OCI-LY7 (cell line): ENCODE data around the gene P2RY8. TPM values are rescaled to one million over a fixed set of nuclear protein-coding genes. Genes with fewer than 3 reads are reported as not detected.

ENCODE experiments used
- BruUV-seq: library from RNA; stranded (reverse); fragments of 400-500 nt; replicated peaks from 2 replicates; lab custom pipeline; 2021; lab: Mats Ljungman, UMichigan
- CTCF ChIA-PET: fragments of 300-600 bp; sonication (Branson Sonifier 250); formaldehyde crosslinking; loops from one replicate; lab custom pipeline; 2022; ENCODE audit warnings: antibody characterized with exemption; ENCODE audit not compliant: unreplicated experiment; lab: Charles Lee
- POLR2A ChIA-PET: fragments of 300-600 bp; sonication (Branson Sonifier 250); formaldehyde crosslinking; loops from one replicate; lab custom pipeline; 2022; ENCODE audit warnings: antibody characterized with exemption; lab: Charles Lee
- DNase-seq: peaks from one replicate; pipeline ENCODE4 v3.0.0-alpha.2; 2015; ENCODE audit warnings: low spot score
- H2AFZ ChIP-seq: fragments of 200-600 bp; sonication (generic), shearing (Covaris generic); 2 replicates; pipeline ENCODE4 v1.6.1; 2014; ENCODE audit warnings: mild to moderate bottlenecking, antibody characterized with exemption, low read length, moderate library complexity
- H3K27ac ChIP-seq: fragments of 200-600 bp; sonication (generic); 2 replicates; pipeline ENCODE4 v1.5.1; 2014; ENCODE audit warnings: mixed run types, low read depth, mild to moderate bottlenecking, moderate library complexity, low read length, inconsistent platforms; ENCODE audit not compliant: poor library complexity, severe bottlenecking
- H3K36me3 ChIP-seq: fragments of 200-600 bp; sonication (generic); 2 replicates; pipeline ENCODE4 v1.6.1; 2014; ENCODE audit warnings: mild to moderate bottlenecking, antibody characterized with exemption, low read length, moderate library complexity, mixed read lengths; ENCODE audit not compliant: insufficient read depth
- H3K4me1 ChIP-seq: fragments of 200-600 bp; sonication (generic); 2 replicates; pipeline ENCODE4 v1.5.1; 2014; ENCODE audit warnings: mild to moderate bottlenecking, low read length; ENCODE audit not compliant: insufficient read depth, poor library complexity, severe bottlenecking
- H3K4me2 ChIP-seq: fragments of 200-600 bp; sonication (generic); 2 replicates; pipeline ENCODE4 v1.6.1; 2014; ENCODE audit warnings: mild to moderate bottlenecking, low read length
- H3K4me3 ChIP-seq: fragments of 200-600 bp; sonication (generic); 2 replicates; pipeline ENCODE4 v1.5.1; 2014; ENCODE audit warnings: mild to moderate bottlenecking, low read depth, low read length; ENCODE audit not compliant: poor library complexity, severe bottlenecking
- H3K79me2 ChIP-seq: fragments of 200-600 bp; sonication (generic); 2 replicates; pipeline ENCODE4 v1.6.1; 2016; ENCODE audit warnings: low read depth, mild to moderate bottlenecking, low read length, moderate library complexity, mixed read lengths; ENCODE audit not compliant: insufficient read depth
- H3K9me2 ChIP-seq: fragments of 200-600 bp; sonication (generic); 2 replicates; pipeline ENCODE4 v1.6.1; 2016; ENCODE audit warnings: mild to moderate bottlenecking, low read length, mixed read lengths; ENCODE audit not compliant: insufficient read depth
- H3K9me3 ChIP-seq: fragments of 200-600 bp; sonication (generic); 2 replicates; pipeline ENCODE4 v1.6.1; 2014; ENCODE audit warnings: mild to moderate bottlenecking, mixed run types, low read length, mixed read lengths
- H4K20me1 ChIP-seq: fragments of 200-600 bp; sonication (generic); 2 replicates; pipeline ENCODE4 v1.6.1; 2014; ENCODE audit warnings: mild to moderate bottlenecking, antibody characterized with exemption, low read length, moderate library complexity, mixed read lengths; ENCODE audit not compliant: insufficient read depth
- CTCF ChIP-seq: fragments of 200-600 bp; sonication (generic); conservative IDR thresholded peaks from 2 replicates; pipeline ENCODE4 v1.5.1; 2014; ENCODE audit warnings: mild to moderate bottlenecking, antibody characterized with exemption, low read length, moderate library complexity, mixed read lengths
- EZH2phosphoT487 ChIP-seq: fragments of 200-600 bp; sonication (generic); IDR thresholded peaks from 2 replicates; pipeline ENCODE4 v1.6.1; 2018; ENCODE audit warnings: low read depth, borderline replicate concordance, mild to moderate bottlenecking, mixed run types, antibody characterized with exemption, low read length, moderate library complexity, mixed read lengths
- intact Hi-C: fragments of 100-400 bp; cut with micrococcal nuclease; formaldehyde crosslinking; loops from one replicate; pipeline ENCODE4 v1.10.0; 2022; ENCODE audit not compliant: unreplicated experiment
- total RNA-seq, 2 experiments: library from RNA; depleted of rRNA in 1 of 2; stranded (reverse); fragments of >200 nt in 1 of 2; shearing (Covaris generic) in 1 of 2; gene quantifications; 2 replicates each; pipeline ENCODE4 v1.2.3, GENCODE V29; 2014 to 2022

The P2RY8 gene
- total RNA-seq, 2 experiments from 2014 or later = 110 to 149 TPM

GRCh38 chrX:1528884-1529203 is 8.1 kb downstream of the P2RY8 start:
- no peak overlapping the region for H3K27ac ChIP-seq
- POLR2A ChIA-PET = no interaction called here
- no peak overlapping the region for H2AFZ ChIP-seq
- CTCF ChIA-PET = no interaction called here
- H3K36me3 ChIP-seq = peaks cover 89% of the 10 kb centered on the region
- H4K20me1 ChIP-seq = peaks cover 16% of the 10 kb centered on the region; the same call in 1 of the 2 replicates
- H3K4me2 ChIP-seq = no peak overlapping the region
- no peak for DNase-seq
- intact Hi-C loops = no loop called here
- TF ChIP-seq EZH2phosphoT487 = no peak
- TF ChIP-seq CTCF = no peak
- H3K9me2 ChIP-seq = no peaks in the 10 kb centered on the region
- peaks cover 7% of the 10 kb centered on the region; the same call in 1 of the 2 replicates for H3K9me3 ChIP-seq
- BruUV-seq = no TSS peak
- H3K4me3 ChIP-seq = no peak overlapping the region
- peaks cover 92% of the 10 kb centered on the region for H3K79me2 ChIP-seq
- H3K4me1 ChIP-seq = peaks cover 14% of the 10 kb centered on the region

DNA sequence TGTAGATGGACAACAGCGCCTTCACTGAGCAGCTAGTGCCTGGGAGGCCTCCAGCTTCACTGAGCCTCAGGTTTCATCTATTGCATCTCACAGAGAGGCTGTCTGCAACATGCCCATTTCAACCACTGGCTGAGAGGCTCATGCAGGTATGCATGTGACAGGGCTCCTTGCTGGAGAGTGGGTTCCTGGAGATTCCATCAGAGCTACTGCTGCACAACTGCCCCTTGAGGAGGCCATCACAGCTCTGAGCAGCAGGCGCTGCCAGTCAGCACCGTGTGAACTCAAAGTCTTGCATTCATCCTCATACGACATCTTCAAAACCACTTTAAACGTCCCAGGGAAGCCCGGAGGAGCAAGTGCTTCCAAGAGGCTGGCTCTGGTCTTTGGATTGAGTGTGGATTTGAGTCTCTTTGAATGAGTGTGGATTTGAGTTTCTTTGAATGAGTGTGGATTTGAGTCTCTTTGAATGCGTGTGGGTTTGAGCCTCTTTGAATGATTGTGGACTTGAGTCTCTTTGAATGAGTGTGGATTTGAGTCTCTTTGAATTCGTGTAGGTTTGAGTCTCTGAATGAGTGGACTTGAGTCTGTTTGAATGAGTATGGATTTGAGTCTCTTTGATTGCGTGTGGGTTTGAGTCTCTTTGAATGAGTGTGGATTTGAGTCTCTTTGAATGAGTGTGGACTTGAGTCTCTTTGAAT is 8.7 kb downstream of the P2RY8 start:
- CTCF ChIA-PET = no interaction called here
- no peak overlapping the region for H3K4me3 ChIP-seq
- H4K20me1 ChIP-seq = peaks cover 16% of the 10 kb centered on the region; the same call in 1 of the 2 replicates
- DNase-seq = no peak
- H3K4me1 ChIP-seq = peaks cover 19% of the 10 kb centered on the region
- H3K36me3 ChIP-seq = peaks cover 94% of the 10 kb centered on the region
- H3K9me3 ChIP-seq = peaks cover 7% of the 10 kb centered on the region; the same call in 1 of the 2 replicates
- POLR2A ChIA-PET = no interaction called here
- H3K27ac ChIP-seq = no peak overlapping the region
- H2AFZ ChIP-seq = no peak overlapping the region
- no peak overlapping the region for H3K4me2 ChIP-seq
- TF ChIP-seq EZH2phosphoT487 = no peak
- no peak for TF ChIP-seq CTCF
- intact Hi-C loops = no loop called here
- no peaks in the 10 kb centered on the region for H3K9me2 ChIP-seq
- peaks cover 97% of the 10 kb centered on the region for H3K79me2 ChIP-seq
- BruUV-seq = no TSS peak

DNA sequence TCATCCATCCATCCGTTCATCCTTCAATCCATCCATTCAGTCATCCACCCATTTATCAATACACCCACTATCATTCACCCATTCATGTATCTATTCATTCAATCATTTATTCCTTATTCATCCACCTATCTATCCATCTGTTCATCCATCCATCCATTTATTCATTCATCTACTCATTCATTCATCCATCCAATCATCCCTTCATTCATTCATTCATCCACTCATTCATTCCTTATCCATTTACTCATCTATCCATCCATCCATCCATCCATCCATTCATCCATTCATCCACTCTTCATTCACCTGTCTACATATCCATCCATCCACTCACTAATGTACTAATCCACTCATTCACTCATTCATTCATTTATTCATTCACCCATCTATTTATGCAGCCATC is 9.5 kb downstream of the P2RY8 start:
- Histone ChIP-seq H3K4me3 (no peak overlapping the region), H3K4me1 (peaks cover 28% of the 10 kb centered on the region), H2AFZ (no peak overlapping the region), H3K27ac (no peak overlapping the region), H3K79me2 (peaks cover 97% of the 10 kb centered on the region), H4K20me1 (peaks cover 16% of the 10 kb centered on the region; the same call in 1 of the 2 replicates), H3K36me3 (peaks cover 91% of the 10 kb centered on the region), H3K9me3 (peaks cover 7% of the 10 kb centered on the region; the same call in 1 of the 2 replicates), H3K9me2 (no peaks in the 10 kb centered on the region), H3K4me2 (no peak overlapping the region)
- no peak for TF ChIP-seq EZH2phosphoT487
- TF ChIP-seq CTCF = no peak
- CTCF ChIA-PET = no interaction called here
- no peak for DNase-seq
- BruUV-seq = no TSS peak
- intact Hi-C loops = no loop called here
- POLR2A ChIA-PET = no interaction called here
